Activated CD4-positive, alpha-beta T cell treated with anti-CD3 and anti-CD28 coated beads, Interleukin-2, amount 50 U/mL, for 24 hours (primary cell): ENCODE measurements around the gene SORBS2.
"Not testable (repeated sequence)": the region's sequence is repeated elsewhere in the genome, so short reads cannot be mapped to it uniquely, and the experiment has no call there.

Experiments used
- DNase-seq, 2 donors: peaks; one replicate each; pipeline ENCODE4 v3.0.0-alpha.2; 2020; ENCODE audit warnings: low read depth in 1 of 2, low spot score in 1 of 2

The SORBS2 gene

DNA sequence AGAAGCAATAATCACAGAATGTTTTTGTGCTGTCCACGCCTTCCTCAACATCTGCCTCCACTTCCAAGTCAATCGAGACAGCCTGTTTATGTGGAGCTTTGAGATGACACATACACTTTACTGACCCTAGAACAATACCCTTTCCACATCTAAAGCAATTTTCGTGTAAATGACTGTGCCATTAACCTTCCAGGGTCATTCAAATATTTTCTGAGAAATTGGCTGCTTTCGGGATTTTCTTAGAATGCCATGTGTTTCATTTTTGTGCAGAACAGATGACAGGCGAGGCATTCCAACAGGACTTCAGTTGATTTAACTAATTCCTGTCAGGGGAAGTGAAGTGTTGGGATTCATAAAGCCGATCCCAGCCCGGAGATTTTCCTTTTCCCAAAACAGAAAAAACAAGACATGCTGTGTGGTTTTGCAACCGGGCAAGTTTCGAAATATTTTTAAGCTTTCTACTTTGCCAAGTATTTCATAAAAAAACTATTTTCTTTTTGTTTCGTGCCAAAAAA lies 73.9 kb downstream of the SORBS2 start:
- DNase-seq, result no peak

DNA sequence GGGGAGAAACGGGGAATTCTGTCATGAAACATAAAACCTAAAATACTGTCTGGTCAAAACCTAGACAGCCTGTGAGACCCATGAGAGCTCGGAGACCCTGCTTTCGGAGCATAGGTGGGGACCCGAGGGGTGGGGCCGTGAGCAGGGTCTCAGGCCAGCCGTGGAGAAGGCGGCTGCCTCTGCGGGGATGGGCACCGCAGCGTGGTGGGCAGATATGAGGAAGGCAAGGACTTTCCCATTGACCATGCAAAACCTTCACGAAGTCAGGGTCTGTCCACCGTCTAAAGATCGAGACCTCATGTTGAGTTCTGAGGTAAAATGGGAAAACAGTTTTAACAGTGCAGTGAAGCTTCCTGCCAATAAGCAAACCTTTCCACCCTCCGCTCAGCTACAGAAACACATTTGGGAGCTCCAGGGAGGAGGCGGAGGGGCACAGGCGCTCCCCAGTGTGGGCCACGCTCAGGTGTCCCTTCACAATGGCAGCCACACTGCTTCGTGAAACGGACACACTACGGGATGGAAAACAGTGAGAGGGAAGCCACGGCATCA lies 74.4 kb downstream of the SORBS2 start:
- no peak for DNase-seq

DNA sequence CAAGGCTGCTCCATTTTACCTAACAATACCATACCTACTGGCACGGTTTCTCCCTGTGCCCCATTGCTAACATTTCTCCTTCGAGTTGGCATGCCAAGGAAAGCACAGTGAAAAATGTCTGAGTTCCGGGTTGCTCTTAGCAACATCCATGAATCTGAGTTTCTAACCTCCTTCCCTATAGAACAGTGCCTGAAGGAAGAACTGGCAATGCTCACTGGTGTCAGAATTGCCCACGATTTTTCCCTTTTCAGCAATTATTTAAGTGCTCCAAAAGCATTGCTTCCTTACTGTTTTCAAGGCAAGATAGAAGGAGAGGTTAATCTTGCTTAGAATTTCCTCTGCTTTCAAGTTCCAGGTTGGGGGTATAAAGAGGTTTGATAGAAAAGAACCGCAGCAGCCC lies 75.1 kb downstream of the SORBS2 start:
- DNase-seq, result no peak

DNA sequence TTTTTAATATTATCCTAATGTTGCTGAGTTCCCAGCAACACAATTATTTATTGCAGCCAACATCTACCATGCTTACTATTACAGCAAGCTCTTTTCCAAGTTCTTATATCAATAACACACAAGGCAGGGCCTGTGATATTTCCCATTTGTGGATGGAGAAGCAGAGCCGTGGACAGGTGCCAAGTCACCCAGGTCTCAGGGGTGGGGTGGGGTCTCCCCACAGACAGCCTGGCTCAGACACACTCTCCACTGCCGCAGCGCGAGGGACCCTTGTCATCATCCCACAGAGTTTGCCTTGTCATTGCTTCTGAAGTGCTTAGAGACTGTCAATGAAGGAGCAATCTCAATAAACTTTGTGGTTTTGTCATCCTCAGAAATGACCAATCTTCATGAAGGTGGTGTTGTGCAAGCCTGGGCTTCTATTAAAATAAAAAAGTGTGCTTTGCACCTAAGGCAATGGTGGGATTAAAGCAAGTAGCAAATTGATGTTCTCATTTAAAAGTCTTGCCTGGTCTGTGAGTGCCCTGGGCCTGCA lies 76.1 kb downstream of the SORBS2 start:
- DNase-seq, result no peak

DNA sequence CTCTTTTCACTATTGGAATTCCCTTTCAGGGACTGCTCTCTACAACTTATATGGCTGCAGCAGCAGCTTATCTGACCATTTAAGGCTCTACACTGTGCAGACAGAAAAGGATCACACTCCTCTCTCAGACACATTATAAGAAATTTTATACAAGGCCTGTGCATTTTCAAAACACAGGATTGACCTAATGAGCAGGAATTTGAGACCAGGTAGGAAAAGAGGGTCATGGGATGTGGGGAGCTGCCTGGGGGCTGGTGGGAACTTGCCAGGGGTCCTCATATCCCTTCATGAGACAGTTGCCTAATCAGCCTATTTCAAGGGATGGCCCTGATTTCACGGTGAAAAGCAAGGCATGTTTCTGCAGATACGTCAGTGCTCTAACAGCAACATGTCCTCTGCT lies 77.1 kb downstream of the SORBS2 start:
- DNase-seq, result no peak

DNA sequence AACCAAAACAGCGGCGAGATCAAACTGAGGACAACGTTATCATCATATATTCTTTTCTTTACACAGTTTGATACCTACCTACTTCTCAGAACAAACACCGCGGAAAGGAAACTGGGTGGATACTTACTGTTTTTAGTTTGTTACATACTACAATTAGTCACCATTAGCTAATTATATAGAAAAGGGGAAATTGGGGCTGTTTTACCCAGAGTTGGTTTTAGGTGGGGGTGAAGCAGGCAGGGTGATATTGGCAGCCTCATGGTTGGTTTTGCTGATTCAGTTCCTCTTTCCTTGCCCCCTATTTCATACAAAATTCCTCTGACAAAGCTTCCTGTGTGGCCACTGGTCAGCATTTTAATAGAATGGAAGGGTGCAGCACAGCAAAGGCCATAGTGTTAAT lies 77.8 kb downstream of the SORBS2 start:
- no peak for DNase-seq

DNA sequence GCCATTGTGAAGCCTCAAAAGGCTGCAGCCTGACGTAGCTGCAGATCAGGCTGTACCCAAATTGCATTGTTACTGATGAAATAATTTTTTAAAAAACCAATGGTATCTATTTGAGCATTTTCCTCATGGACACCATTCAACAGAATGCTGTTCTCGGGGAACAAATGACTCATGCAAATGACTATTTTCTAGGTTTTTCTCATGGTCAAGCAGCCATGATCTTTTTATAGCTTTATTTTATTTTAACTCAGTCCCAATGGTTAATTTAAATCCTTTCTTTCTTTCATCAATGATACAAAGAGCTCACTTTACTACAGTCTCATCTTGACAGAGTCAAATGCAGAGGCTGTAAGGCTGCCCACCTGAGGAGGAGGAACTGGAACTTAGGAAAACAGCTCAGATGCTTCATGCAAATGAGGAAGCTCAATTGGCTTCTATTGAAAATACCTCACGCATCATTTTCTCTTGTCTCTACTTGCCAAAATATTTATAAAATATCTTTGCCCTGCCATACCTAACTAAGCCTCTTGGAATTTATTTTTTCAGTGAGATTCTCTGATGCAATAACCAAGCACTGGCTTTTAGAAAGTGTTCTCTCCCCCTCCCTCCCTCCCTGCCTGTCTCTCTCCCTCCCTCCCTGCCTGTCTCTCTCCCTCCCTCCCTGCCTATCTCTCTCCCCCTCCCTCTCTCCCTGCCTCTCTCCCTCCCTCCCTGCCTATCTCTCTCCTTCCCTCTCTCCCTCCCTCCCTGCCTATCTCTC lies 81.0 kb downstream of the SORBS2 start:
- no peak for DNase-seq

DNA sequence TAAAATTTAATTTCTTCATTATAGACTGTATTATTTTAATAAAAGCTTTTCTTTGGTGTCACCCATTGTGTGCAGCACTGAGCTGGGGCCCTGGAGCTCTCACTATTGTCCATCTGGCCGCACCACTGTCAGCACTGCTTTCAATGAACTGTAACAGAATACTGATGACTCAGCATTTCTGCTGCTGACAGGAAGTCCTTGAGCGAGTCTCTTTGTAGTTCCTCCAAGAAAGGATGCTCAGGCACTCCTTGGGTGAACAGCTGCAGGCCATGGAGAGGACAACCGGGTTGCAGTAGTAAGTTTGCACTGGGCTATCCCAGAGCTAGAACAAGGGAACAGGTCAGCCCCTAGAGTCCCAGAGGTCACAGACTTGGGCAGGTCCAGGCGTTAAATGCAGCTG lies 81.6 kb downstream of the SORBS2 start:
- no peak for DNase-seq

DNA sequence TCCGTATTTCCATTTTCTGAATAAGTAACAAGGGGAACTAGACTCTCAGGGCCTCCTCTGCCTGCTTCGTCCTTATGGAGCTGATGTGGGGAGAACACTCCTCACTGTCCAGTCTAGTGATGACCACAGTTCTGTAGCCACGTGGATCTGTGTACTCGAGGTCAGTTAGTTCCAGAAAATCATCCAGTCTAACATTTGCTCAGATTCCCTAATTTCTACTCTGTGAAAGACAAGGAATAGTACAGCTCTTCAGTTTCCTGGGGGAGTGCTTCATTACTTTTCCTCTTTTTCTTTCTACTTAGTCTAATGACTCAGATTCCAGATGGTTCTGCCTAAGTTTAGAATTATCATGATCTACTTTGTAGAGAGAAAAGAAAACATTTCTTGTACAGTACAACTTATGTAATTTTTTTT lies 82.6 kb downstream of the SORBS2 start:
- no peak for DNase-seq

DNA sequence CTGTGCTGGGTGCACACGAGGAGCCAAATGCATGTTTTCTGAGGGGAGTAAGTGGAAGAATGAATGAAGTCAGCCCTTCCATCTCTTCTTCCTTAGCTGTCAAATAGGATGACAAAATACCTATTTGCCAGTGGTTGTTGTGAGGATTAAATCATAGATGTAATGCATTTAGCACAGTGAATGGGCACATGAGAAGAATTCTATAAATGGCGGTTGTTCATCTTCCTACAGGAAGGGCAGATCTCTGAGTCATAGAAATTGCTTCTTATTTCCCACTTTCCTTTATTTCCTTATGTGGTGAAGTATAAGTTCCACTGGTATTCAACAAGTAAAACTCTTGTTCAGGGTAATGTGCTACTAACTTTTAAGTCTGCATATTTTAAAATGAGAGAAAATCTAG lies 83.1 kb downstream of the SORBS2 start:
- no peak for DNase-seq

DNA sequence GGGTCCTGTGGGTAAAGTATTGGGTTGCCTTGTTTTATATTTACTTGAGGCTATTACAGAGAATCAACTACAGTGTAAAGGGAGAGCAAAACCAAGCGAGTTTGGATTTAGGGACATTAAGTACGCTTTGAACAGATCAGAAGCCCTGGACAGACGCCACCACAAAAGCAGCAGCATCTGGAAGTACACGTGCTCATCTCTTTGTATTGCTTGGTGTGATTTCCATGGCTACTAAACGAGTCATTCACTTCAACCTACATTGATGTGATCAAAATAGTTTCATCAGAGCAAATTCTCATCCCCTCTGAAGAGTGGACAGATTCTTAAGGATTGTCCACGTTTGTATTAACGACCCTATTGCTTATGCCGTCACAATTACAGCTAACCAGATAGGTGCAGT lies 85.1 kb downstream of the SORBS2 start:
- no peak for DNase-seq

DNA sequence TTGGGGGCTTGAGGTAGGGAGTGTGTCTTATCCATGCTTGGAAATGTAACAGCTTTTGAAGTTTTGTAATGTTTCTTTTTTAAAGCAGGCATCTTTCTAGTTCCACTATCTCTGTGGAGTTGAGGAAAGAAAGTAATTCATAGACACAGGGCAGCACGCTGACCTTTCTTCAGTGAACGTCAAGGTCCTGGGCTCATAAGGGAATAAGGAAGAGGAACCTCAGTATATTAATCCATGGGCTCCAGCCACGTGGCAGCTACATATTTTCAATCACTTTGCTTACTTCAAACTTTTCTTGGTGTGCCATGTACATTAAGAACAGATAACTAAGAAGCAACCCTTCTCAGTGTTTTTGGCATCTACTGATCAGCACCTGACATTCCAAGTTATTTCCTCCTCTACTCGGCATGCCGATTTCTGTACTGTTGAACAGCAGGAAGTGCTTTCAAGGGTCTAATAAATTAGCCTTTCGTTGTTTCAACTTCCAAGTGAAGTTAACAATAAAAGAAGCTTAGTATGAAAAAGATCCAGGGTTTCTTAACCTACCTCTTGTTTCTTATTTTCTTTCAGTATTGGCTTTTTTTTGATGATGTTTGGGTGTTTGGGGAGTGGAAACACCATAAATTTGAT lies 88.2 kb downstream of the SORBS2 start:
- DNase-seq, result no peak

DNA sequence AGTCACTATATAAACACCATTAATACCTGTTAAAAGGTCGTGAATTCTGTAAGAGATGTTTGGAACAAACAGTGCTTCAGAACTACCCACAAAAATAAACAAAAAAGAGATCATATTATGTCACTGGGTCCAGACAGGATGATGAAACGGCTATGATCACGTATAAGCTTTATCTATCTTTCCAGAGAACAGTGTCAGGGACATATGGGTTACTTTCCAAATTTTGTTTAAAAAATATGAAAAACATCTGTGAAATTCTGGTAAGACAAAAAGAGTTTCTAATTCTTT lies 90.0 kb downstream of the SORBS2 start:
- DNase-seq, result no peak

DNA sequence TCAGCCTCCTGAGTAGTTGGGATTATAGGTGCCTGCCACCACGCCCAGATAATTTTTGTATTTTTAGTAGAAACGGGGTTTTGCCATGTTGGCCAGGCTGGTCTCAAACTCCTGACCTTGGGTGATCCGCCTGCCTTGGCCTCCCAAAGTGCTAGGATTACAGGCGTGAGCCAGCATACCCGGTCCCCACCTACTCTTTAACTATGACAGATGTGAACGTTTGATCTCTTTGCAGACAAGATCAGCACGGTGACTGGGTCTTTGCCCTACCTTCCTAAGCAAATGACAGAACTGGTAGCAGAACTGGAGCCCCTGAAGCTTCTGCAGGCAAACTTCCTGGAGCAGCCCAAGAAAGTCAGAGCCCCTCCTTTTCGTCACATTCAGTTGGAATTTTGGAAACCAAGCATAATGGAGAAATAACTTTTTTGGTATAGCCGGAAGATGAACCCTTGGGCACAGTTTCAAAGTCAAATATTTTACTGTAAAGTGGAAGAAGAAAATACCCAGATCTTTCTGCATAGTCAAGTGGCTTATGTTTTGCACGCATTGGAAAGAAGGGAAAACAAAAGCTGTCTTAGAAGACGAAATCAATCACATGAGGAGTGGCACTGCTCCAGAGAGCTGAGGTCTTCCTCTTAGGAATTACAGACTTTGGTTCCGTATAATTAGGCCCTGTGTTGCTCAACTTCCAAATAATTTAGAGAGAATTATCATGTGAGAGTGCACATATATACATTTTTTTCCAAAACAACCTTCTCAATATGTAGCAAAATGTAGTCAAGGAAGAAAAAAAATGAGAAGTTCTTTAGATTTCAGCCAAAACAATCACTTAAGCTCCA lies 90.6 kb downstream of the SORBS2 start:
- DNase-seq, result no peak

DNA sequence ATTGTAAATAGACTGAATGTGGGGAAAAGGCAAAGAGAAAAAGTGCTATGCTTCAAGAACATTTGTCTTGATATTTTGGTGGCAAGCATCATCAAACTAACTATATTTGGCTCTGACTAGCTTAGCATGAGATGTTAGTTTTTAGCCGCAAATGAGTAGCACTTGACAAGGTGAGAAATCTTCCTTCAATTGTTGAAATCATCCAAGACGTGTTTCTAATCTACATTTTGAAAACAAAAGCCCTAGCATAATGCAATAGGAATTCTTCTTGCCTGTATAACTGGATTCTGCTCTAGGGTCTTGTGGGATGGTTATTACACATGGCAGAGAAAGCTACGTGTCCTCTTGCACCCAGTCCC lies 92.5 kb downstream of the SORBS2 start:
- no peak for DNase-seq

DNA sequence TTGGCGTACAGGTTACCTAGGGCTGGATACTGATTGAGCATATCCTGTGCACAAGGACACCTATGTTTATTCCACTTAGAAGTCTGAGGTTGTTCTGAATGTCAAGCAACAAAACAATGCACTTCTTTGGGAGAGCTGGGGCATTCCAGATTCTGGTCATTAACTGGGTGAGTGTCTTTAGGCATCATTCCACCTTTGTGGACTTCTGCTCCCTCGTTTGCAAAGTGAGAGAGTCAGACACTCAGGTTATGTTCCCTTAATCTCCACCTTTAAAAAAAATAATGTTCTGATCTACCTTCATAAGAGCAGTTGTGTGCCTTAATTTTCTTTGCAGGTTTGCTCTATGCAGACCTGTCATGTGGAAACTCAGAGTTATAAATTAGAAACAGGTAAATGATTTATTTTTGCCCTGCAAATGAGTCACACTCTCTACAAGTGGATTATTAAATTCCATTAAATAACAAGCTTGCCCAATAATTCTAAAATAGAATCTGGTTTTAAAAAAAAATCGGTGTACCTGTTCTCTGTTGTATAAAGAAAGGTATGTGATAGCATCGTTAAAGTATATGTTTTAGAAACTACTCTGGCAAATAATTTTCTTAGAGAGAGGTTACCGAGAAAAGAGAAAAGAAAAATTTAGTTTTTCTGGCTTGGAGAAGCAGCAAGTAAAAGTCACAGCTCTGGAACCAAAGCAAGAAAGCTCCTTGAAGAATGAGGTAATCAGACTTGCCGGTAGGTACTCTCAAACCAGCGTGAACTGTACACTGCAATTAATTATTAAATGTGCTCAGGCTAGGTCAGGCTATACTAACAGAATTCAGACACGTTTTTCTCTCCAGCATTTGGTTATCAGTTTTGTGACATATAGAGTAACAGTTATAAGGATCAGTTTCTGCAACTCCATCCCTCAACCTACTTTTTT lies 93.2 kb downstream of the SORBS2 start:
- DNase-seq, result no peak

DNA sequence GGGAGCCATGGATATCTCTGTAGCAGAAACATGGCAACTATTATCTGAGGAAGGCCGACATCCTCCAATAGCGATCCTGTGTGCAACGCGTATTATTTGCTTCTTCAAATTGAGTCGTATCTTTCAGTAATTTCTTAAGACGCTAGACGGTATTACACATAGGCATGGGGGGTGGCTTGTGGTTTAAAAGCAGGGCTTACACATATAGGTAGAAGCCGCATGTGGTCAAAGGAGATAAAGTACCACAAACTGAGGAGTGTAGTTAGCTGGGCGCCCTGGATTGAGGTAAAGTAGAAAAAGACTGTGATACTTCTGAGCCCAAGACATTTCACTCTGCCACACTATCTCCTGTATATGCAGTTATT lies 94.6 kb downstream of the SORBS2 start:
- DNase-seq, result no peak

DNA sequence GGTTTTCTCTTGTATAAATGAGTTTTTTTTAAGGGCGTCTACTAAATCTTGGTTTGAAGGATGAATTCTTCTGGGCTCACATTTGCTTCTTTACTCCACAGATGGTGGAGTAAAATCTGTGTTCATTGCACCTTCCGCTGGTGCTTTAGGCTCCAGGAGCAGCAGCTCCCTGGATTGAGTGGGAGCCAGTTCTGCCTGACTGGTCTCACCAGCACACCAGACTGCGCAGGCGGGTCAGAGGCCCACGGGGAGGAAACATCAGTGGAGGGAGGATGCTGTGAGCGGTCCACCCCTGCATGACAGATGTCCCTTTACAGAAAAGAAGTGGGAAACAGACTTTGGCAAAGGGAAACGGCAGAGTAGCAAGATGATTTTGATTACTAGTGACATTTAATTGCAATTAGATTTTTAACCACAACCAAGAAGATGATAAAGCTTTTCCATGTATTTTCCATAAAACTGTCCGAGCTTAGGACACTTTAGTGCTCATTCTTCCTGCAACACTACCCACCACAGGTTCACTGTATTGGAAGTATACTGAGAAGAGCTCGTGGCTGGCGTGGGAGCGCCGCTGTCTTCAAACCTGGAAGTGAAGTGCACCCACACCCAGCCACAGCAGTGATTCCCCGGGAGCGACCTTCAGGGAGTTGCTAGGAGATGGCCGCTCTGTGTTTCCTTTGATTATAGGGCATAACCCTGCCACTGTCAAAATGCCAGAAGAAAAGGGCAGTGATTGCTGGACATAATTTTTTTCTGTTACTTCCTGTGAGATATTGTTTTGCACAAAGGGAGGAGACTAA lies 95.2 kb downstream of the SORBS2 start:
- DNase-seq, result no peak

DNA sequence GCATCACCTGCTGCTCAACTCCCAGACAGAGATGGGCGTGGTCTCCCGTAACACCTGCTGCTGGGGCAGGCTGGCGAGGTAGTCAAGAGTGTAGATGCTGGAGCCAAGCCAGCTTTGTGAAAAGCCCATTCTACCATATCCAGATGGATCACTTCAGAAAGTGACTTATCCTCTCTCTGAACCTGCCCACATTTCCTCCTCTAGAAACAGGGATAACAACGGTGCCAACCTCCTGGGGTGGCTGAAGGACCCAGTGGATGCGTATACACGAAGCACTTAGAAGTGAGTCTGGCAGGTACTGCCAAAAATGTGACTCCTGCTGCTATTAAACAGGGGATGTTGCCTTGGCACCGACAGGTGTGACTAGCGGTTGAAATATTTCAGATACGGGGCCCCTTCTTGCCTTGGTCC lies 95.8 kb downstream of the SORBS2 start:
- DNase-seq, result no peak

DNA sequence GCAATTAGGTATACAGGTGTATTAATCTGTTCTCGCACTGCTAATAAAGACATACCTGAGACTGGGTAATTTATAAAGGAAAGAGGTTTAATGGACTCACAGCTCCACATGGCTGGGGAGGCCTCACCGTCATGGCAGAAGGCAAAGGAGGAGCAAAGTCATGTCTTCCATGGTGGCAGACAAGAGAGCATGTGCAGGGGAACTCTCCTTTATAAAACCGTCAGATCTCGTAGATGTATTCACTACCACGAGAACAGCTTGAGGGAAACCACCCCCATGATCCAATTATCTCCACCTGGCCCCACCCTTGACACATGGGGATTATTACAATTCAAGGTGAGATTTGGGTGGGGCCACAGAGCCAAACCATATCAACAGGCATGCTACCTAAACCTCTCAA lies 97.5 kb downstream of the SORBS2 start:
- not testable (repeated sequence) for DNase-seq
